GM21528 (cell line): ENCODE measurements around the gene CYTH4.

ENCODE experiments used
- ATAC-seq: cut with Tn5 transposase; IDR thresholded peaks from one replicate; pipeline ENCODE4 v1.9.1; 2021; ENCODE audit warnings: mild to moderate bottlenecking, moderate library complexity; ENCODE audit not compliant: unreplicated experiment, low FRiP score

The CYTH4 gene

GRCh38 chr22:37340331-37341262, 58.3 kb downstream of the CYTH4 start:
- ATAC-seq, result no peak

GRCh38 chr22:37342065-37342464, 59.8 kb downstream of the CYTH4 start:
- no peak for ATAC-seq

GRCh38 chr22:37343348-37343747, 61.0 kb downstream of the CYTH4 start:
- ATAC-seq, result no peak

GRCh38 chr22:37343863-37344734, 61.8 kb downstream of the CYTH4 start:
- ATAC-seq, result no peak

DNA sequence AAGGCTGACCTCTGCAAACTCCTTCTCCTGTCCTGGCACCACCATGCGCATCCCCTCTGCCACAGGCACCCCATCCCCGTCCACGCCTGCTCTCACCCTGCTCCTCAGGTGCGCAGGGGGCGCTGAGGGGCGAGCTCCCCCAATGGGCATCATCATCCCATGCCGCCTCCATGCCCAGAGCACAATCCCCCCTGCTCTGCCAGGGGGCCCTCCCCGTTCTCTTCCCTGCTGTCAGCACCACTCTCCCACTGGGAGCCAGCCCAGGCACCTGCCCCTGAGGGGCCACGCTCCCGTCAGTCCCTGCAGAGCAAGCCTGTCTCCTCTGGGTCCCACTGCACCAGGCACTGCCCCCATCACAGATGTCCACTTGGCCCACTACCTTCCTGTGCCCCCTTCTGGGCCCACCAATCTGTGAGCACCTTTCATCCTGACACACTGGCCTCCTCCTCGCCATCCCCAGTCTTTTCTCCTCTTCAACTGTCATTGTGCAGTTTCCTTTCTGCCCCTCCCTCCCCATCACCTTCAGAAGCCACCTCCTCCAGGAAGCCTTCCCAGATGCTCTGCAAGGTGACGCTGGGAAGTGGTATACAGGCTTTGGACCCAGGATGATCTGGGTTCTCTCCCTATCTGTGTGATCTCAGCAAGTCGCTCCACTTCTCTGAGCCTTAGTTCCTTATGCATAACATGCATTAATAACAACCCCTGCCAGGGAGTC, 62.6 kb downstream of the CYTH4 start:
- no peak for ATAC-seq

DNA sequence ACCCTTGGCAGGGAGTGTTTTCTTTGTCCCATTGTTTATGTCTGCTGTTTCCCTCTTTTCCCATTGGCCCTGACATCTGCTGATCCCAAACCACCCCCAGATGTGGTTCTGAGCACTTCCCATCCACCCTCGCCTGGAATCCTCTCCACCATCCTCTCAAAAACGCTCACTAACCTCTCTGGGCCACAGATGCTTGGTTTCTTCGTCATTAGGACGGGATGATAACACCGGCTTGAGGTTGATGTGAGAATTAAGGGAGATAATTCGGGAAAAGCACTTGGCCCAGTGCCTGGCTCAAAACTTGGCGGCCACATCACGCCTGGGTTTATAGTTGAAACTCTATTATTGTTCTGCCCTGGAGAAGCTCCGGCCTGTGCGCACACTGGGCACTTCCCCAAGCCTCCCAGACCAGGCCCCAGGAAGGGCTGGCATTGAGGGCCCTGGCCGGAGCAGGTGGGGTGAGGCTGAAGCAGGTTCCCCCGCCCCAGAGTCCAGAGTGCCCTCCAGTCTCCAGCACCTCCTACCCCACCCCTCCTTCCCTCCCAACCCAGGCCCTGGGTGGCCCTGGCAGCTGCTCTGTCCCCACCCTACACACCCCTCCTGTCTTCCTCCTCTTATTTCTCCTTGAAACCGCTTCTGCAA, 63.7 kb downstream of the CYTH4 start:
- no peak for ATAC-seq

DNA sequence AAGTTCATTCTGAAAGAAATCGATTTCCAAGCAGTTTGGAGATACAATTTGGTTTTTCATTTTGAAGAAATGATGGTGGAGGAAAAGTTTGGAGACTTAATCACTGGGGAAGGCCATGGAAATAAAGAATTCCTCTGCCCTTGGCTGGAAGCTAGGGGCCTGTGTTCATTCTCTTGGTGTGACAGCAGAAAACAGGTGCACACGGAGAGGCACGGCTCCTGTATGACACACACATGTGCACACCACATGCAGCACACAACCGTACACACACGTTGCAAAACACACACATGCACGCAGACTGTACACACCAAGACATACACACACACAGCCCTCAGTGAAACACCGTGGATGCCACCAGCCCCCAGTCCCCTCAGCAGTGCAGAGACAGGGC, 64.2 kb downstream of the CYTH4 start:
- no peak for ATAC-seq

GRCh38 chr22:37349043-37349814, 66.9 kb downstream of the CYTH4 start:
- no peak for ATAC-seq

- ATAC-seq, result no peak
These were observed 68.9 kb downstream of the CYTH4 start for GRCh38 chr22:37351232-37351631.

GRCh38 chr22:37352481-37352880, 70.2 kb downstream of the CYTH4 start:
- ATAC-seq, result no peak

DNA sequence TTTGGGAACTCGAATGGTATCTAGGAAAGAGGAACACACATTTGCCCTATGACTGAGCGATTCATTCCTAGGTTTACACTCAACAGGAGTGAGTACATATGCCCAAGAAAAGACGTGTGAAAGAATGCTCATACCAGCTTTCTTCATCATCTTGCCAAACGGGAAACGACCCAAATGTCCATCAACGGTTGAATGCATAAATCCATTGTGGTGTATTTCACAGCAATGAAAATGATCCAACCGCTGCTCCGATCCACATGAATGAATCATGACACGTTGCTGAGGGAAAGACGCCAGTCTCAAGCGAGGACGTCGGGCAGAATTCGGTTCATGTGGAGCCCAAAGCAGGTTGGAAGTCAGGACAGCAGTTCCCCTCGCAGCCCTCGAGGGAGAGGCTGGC, 71.5 kb downstream of the CYTH4 start:
- ATAC-seq, result no peak

DNA sequence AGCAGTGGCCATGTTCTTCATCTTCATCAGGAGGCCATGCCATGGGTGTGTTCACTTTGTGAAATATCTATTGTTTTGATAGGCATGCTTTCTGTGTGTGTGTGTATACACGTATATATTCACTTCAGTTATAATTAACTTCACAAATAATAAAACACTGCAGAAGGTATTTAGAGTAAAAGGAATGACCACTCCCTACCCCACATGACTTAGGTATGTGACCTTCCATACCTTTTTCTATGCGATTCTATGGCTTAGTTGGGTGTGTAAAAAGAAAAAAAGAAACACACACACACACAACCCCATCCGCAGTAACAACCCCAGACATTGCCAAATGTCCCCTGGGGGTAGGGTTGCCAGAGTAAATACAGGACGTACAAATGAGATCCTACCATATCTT, 72.0 kb downstream of the CYTH4 start:
- ATAC-seq, result no peak

DNA sequence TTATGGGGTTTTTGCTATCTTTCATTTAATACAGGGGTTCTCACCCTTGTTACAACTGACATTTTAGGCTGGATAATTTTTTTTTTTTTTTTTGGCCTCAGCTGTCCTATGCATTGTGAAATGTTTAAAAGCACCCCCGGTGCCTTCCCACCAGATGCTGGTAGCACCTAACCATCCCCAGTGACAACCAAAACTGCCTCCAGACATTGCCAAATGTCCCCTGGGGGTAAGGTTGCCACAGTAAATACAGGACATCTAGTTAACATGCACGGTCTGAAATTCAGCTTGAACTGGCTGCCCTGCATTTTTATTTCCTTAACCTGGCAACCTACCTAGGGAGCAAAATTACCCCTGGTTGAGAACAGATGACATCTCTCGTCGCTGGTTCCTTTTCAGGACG, 72.4 kb downstream of the CYTH4 start:
- no peak for ATAC-seq

DNA sequence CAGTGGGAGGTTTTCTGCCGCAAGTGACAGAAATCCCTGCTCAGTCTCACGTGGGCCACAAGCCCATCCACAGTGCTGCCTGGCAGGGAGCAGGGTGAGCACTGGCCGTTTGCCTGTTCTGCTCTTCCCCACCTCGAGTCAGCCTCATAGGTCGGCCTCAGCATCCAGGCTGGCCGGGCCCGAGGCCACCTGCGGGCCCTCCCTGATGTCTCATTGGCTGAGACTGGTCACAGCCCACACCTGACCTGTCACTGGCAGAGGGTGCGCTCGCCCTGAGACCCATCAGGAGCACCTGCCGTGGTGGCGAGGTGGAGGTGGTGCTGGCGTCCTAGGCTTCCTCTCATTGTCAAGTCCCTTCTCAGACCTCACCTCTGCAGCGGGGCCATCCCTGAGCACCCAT, 72.9 kb downstream of the CYTH4 start:
- no peak for ATAC-seq

DNA sequence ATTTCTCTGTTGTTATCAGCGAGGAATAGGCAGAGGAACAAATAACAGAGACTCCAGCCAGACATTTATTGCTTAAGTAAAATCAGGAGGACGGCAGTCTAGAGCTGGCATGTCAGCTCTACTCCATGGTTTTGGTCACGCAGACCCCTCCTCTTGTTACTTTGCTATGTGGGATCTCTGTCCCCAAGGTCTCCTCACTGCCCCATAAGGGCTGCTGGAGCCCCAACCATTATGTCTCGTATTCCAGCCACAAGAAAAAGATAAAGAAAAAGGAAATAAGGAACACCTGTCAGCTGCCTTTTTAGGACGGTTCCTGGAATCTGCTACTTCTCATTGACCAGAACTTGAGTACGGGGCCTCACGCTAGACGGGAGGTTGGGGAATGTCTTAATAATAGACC, 74.6 kb downstream of the CYTH4 start:
- ATAC-seq, result no peak

- no peak for ATAC-seq
These were observed 75.3 kb downstream of the CYTH4 start for GRCh38 chr22:37357446-37358075.

GRCh38 chr22:37358386-37358785, 76.1 kb downstream of the CYTH4 start:
- ATAC-seq, result no peak

DNA sequence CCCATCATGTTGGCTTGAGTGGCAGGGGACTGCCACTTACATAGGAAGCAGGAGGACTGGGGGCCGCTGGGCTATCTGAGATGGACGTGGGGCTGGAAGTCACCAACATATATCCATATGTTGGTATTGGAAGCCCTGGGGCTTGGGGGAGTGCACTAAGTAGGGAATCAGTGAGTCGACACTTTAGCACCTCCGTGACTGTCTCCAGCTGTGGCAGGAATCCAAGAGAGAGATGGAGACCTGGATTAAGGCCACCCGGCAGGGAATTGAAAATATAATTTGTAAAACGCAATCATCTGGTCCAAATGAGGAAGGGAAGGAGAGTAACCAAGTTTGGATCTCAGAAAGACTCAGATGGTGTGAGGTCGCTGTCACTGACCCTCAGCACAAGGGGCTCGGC, 76.6 kb downstream of the CYTH4 start:
- no peak for ATAC-seq

GRCh38 chr22:37362621-37363020, 80.3 kb downstream of the CYTH4 start:
- no peak for ATAC-seq
